Esophagus squamous epithelium (tissue), 5 donors: ENCODE results near the gene DNM3. TPM values are rescaled to one million over a fixed set of nuclear protein-coding genes. Genes with fewer than 3 reads are reported as not detected.

Experiments
- DNase-seq: peaks from one replicate; lab custom pipeline; 2025; lab: John Stamatoyannopoulos, UW
- H3K27ac ChIP-seq, 4 donors: fragments of 200-600 bp; sonication (generic); one replicate each; pipeline ENCODE4 v1.5.1; 2016 to 2019; ENCODE audit warnings: mild to moderate bottlenecking in 1 of 4
- H3K27me3 ChIP-seq, 4 donors: fragments of 200-600 bp; sonication (generic); 1 replicate in 3 of 4; 2 replicates in 1 of 4; pipeline versions ENCODE4 v1.5.1 to v1.6.0; 2017 to 2021; ENCODE audit warnings: antibody characterized with exemption in 1 of 4
- H3K36me3 ChIP-seq, 3 donors: fragments of 200-600 bp; sonication (generic); one replicate each; pipeline ENCODE4 v1.5.1; 2016 to 2019
- H3K4me1 ChIP-seq, 3 donors: fragments of 200-600 bp; sonication (generic); one replicate each; pipeline ENCODE4 v1.5.1; 2017 to 2019
- H3K4me3 ChIP-seq, 4 donors: fragments of 200-600 bp; sonication (generic); 1 replicate in 3 of 4; 2 replicates in 1 of 4; pipeline ENCODE4 v1.5.1; 2016 to 2019; ENCODE audit warnings: mild to moderate bottlenecking in 2 of 4, moderate library complexity in 1 of 4
- H3K9me3 ChIP-seq, 3 donors: fragments of 200-600 bp; sonication (generic); one replicate each; pipeline ENCODE4 v1.5.1; 2016 to 2019
- POLR2A ChIP-seq, 4 donors: fragments of 450-650 bp; IDR thresholded peaks; one replicate each; pipeline ENCODE4 v1.6.1; 2017; ENCODE audit warnings: antibody characterized with exemption in 4 of 4, mild to moderate bottlenecking in 4 of 4, moderate library complexity in 3 of 4
- whole genome bisulfite sequencing, 2 donors: methylation state at CpG; one replicate each; pipeline ENCODE4 v1.1.5; 2018; 5-methylcytosine and 5-hydroxymethylcytosine counted together
- intact Hi-C: fragments of 100-400 bp; cut with DNase I; formaldehyde crosslinking; loops from one replicate; pipeline ENCODE4 v1.15.0; 2022
- total RNA-seq, 4 donors: library from RNA; depleted of rRNA; stranded (reverse); fragments of >200 nt; gene quantifications; one replicate each; pipeline ENCODE4 v1.1.0, GENCODE V29; 2016
- TF ChIP-seq, protein P1 (sequence below), 6 experiments: fragments of 450-650 bp in 4 of 6; fragments of 200-600 bp in 2 of 6; sonication (generic) in 2 of 6; IDR thresholded peaks; one replicate each; pipeline ENCODE4 v1.5.1; 2016 to 2019; ENCODE audit warnings: antibody characterized with exemption in 6 of 6, mild to moderate bottlenecking in 4 of 6, moderate library complexity in 4 of 6
- donor health status: DM: yes; HTN: yes; CAD: no.

Gene DNM3
- total RNA-seq, 4 donors from 2014 or later = 0.91 to 3.2 (median 1.8) TPM

DNA sequence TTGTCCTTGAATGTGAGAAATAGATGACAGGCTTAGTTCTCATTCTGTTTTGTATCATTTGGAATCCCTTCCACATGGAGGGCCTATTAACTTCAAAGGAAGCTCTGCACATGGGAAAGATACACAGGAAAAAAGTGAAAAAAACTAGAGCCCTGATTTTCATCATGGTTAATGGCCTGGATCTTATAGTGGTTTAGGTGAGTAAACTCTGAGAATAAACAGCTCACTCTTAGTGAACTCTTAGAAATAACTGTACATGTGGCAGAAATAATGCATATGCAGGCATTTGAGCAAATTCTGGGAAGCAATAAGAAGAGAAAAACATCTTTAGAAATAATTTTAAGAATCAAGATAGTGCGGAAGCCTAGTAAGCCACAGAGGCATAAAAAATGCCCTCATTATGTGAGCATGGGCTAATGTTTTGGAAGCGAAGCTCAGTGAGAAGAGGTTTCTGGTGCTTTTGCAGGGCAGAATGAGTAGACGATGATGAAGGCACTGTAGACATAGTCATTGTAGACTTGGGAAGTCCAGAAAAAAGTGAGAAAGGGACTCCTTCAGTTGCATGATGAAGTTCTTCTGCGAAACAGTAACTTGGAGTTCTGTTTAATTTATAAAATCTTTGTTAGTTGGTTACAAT lies 279.9 kb downstream of the DNM3 start:
- Histone ChIP-seq H3K27ac (no peak overlapping the region), H3K36me3 (no peaks in the 10 kb centered on the region), H3K27me3 (no peaks in the 10 kb centered on the region), H3K4me3 (no peak overlapping the region), H3K4me1 (no peaks in the 10 kb centered on the region), H3K9me3 (no peaks in the 10 kb centered on the region)
- TF ChIP-seq, protein P1, sequence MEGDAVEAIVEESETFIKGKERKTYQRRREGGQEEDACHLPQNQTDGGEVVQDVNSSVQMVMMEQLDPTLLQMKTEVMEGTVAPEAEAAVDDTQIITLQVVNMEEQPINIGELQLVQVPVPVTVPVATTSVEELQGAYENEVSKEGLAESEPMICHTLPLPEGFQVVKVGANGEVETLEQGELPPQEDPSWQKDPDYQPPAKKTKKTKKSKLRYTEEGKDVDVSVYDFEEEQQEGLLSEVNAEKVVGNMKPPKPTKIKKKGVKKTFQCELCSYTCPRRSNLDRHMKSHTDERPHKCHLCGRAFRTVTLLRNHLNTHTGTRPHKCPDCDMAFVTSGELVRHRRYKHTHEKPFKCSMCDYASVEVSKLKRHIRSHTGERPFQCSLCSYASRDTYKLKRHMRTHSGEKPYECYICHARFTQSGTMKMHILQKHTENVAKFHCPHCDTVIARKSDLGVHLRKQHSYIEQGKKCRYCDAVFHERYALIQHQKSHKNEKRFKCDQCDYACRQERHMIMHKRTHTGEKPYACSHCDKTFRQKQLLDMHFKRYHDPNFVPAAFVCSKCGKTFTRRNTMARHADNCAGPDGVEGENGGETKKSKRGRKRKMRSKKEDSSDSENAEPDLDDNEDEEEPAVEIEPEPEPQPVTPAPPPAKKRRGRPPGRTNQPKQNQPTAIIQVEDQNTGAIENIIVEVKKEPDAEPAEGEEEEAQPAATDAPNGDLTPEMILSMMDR (IDR thresholded peaks at IDR 0.05) = no peak
- TF ChIP-seq POLR2A (IDR thresholded peaks at IDR 0.05) = no peak
- 93% methylated on average over 4 of the region's 4 CpGs for WGBS, 2 donors
- DNase-seq = no peak
- intact Hi-C loops = no loop called here

DNA sequence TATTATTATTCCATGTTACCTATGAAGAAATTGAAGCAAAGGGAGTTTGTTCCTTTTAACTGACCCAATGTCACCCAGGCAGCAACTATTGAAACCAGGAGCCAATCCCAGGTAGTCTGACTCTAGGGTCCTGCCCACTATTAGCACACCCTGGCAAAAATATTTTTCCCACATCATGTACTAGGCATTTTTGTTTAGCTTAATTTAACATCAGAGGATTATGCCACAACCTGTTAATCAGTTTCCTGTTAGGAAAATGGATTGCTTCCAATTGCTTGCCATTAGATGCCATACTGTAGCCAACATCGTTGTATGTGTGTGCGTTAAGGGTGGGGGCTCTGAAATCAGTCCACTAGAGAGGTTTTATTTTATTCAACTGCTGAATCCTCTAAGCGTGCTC lies 281.1 kb downstream of the DNM3 start:
- Histone ChIP-seq H3K36me3 (no peaks in the 10 kb centered on the region), H3K4me1 (no peaks in the 10 kb centered on the region), H3K4me3 (no peak overlapping the region), H3K27me3 (no peaks in the 10 kb centered on the region), H3K27ac (no peak overlapping the region), H3K9me3 (no peaks in the 10 kb centered on the region)
- WGBS, 2 donors = 73 to 85% methylated on average over 3 of the region's 3 CpGs
- intact Hi-C loops = no loop called here
- no peak for DNase-seq
- TF ChIP-seq, protein P1 (IDR thresholded peaks at IDR 0.05) = no peak
- TF ChIP-seq POLR2A (IDR thresholded peaks at IDR 0.05) = no peak

DNA sequence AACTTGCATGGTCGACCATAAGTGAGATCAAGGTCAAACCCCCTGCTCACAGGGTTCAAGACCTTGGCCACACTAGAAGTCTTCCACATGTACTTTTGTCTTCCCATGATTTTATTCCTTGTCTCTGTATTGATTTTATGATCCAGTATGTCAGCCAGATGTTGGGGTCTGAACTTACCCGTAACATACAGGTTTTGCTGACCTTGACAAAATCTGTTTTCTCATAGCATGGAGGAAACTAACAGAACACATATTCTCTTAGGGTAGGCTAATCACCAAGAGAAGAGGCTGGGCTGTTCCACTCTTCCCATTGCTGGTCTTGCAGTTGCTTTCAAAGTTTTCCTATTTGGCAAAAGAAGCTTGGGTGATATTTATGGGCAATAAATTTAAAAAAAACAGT lies 284.0 kb downstream of the DNM3 start:
- TF ChIP-seq, protein P1 (IDR thresholded peaks at IDR 0.05) = no peak
- TF ChIP-seq POLR2A (IDR thresholded peaks at IDR 0.05) = no peak
- no peak overlapping the region for H3K4me3 ChIP-seq
- intact Hi-C loops = no loop called here
- DNase-seq = no peak
- WGBS, 2 donors = 79 to 92% methylated on average over 2 of the region's 2 CpGs
- H3K4me1 ChIP-seq = no peaks in the 10 kb centered on the region
- H3K27me3 ChIP-seq = no peaks in the 10 kb centered on the region
- H3K9me3 ChIP-seq = no peaks in the 10 kb centered on the region
- H3K36me3 ChIP-seq = no peaks in the 10 kb centered on the region
- H3K27ac ChIP-seq = no peak overlapping the region

DNA sequence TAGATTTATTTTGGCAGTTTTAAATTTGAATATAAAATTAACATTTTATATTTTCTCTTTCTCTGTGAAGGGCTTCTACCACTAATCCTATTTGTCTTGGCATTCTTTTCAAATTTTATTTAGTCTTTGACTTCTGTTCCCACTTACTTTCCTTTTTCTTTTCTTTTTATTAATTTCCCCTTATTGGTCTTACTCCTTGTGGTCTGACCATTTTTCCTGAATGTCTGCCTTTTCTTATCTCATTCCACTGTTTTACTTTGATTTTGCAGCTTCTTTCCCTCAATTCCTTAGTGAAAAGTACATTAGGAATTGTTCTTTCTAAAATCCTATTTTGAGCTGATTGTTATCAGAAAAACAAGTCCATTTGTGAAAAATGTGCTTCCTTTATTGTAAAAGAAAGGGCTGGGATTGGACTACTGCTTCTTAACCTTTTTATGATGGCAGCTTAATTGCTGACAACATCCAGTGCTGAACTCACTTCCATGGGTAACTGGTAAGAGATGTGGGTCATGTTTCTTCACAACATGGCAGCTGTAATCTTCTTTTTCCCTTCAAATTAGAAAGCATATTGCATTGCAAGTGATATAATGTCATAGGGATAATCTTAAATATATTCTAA lies 284.6 kb downstream of the DNM3 start:
- no peaks in the 10 kb centered on the region for H3K4me1 ChIP-seq
- TF ChIP-seq, protein P1 (IDR thresholded peaks at IDR 0.05) = no peak
- no peak for TF ChIP-seq POLR2A (IDR thresholded peaks at IDR 0.05)
- H3K9me3 ChIP-seq = no peaks in the 10 kb centered on the region
- H3K36me3 ChIP-seq = no peaks in the 10 kb centered on the region
- intact Hi-C loops = no loop called here
- H3K4me3 ChIP-seq = no peak overlapping the region
- no peak overlapping the region for H3K27ac ChIP-seq
- no peak for DNase-seq
- no peaks in the 10 kb centered on the region for H3K27me3 ChIP-seq

DNA sequence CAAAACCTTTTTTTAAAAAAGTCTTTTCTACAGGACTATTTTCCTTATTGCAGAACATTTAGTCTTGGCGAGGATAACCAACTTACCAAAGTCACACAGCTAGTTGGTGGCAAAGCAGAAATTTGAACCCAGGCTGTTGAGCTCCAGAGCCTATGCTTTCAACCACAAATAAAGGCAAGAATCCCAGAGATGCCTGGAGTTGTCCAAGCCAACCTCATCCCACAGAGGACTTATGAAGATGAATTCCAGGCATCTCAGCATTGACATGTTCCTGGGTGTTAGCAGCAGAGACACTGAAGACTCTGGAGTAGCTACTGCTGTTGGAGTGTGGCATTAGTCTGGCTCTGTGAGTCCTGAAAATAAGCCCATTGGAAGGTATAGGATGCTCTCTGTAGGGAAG lies 291.5 kb downstream of the DNM3 start:
- H3K4me3 ChIP-seq = no peak overlapping the region
- no peaks in the 10 kb centered on the region for H3K4me1 ChIP-seq
- no peak overlapping the region for H3K27ac ChIP-seq
- H3K36me3 ChIP-seq = no peaks in the 10 kb centered on the region
- H3K27me3 ChIP-seq = no peaks in the 10 kb centered on the region
- TF ChIP-seq, protein P1 (IDR thresholded peaks at IDR 0.05) = no peak
- no peak for TF ChIP-seq POLR2A (IDR thresholded peaks at IDR 0.05)
- DNase-seq = no peak
- intact Hi-C loops = no loop called here
- WGBS, 2 donors = 73 to 87% methylated on average over 1 of the region's 1 CpG
- no peaks in the 10 kb centered on the region for H3K9me3 ChIP-seq
